ENCODE measurements around the gene KIAA1210.

GRCh38 chrX:119177278-119177677 lies 49.7 kb upstream of the KIAA1210 start:
- TF ChIP-seq POLR2A (IDR thresholded peaks at IDR 0.05), result no peak
- no peak for TF ChIP-seq CTCF (IDR thresholded peaks at IDR 0.05 in 4 of 5, conservative IDR thresholded peaks at IDR 0.05 in 1 of 5)

Measured in gastrocnemius medialis (tissue), 4 donors.